ENCODE data around the gene RASAL3. TPM values are rescaled to one million over a fixed set of nuclear protein-coding genes. Genes with fewer than 3 reads are reported as not detected.

RASAL3 gene
- total and polyA plus RNA-seq, 4 donors, result 0.76 to 1.5 (median 1.1) TPM

DNA sequence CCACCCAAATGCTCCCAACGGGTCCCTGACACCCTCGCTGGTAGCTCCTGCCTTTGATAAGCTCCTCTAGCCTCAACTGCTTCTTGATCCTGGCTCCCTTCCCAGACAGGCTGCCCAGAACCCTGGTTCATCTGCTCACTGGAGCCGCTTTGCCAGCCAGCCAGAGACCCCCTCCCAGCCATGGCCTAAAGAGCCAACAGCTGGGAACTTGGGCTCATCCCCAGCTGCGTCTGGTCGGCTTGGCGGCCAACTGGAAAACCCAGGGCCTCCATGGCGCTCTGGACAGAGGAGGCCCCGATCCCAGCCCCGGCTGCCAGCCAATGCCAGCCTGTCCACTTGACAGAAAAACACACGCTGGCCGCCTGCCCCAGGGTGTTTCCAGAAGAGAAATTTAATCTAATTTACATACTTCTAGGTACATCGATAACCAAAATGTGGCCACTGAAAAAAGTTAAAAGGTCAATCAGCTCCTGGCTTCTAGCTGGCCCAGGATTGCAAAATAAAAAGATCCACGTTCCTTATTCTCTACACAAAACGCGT lies 42.6 kb downstream of the RASAL3 start:
- peak overlapping the region; percentile 59 to 73 for H3K27ac ChIP-seq (ENCODE audit: low read depth in 1 of 2, low read length in 2 of 2)
- H3K4me3 ChIP-seq (ENCODE audit: low read depth in 1 of 3, low read length in 3 of 3), result no peak overlapping the region
- no peak for DNase-seq (ENCODE audit: low spot score)
- H3K9me3 ChIP-seq (ENCODE audit: control insufficient read depth in 4 of 4, low read length in 3 of 4), result no peaks in the 10 kb centered on the region
- peaks cover 14 to 49% (median 39%) of the 10 kb centered on the region in 4 donors for H3K4me1 ChIP-seq (ENCODE audit: control insufficient read depth in 4 of 4, insufficient read depth in 4 of 4, low read length in 3 of 4)
- H3K36me3 ChIP-seq (ENCODE audit: control insufficient read depth in 4 of 4, insufficient read depth in 3 of 4, low read depth in 1 of 4, low read length in 3 of 4), result peaks cover 8 to 28% (median 13%) of the 10 kb centered on the region in 4 donors
- H3K27me3 ChIP-seq (ENCODE audit: control insufficient read depth in 4 of 4, insufficient read depth in 4 of 4, low read length in 3 of 4), result no peaks in the 10 kb centered on the region
- WGBS, result 35% methylated on average over 15 of the region's 15 CpGs
- no peak overlapping the region for H3K9ac ChIP-seq (ENCODE audit: low read depth in 1 of 2, low read length in 2 of 2)
- no peak for TF ChIP-seq FOXA2 (IDR thresholded peaks at IDR 0.05)
- TF ChIP-seq YY1 (IDR thresholded peaks at IDR 0.05), result peak; percentile 85
- TF ChIP-seq, protein P1, sequence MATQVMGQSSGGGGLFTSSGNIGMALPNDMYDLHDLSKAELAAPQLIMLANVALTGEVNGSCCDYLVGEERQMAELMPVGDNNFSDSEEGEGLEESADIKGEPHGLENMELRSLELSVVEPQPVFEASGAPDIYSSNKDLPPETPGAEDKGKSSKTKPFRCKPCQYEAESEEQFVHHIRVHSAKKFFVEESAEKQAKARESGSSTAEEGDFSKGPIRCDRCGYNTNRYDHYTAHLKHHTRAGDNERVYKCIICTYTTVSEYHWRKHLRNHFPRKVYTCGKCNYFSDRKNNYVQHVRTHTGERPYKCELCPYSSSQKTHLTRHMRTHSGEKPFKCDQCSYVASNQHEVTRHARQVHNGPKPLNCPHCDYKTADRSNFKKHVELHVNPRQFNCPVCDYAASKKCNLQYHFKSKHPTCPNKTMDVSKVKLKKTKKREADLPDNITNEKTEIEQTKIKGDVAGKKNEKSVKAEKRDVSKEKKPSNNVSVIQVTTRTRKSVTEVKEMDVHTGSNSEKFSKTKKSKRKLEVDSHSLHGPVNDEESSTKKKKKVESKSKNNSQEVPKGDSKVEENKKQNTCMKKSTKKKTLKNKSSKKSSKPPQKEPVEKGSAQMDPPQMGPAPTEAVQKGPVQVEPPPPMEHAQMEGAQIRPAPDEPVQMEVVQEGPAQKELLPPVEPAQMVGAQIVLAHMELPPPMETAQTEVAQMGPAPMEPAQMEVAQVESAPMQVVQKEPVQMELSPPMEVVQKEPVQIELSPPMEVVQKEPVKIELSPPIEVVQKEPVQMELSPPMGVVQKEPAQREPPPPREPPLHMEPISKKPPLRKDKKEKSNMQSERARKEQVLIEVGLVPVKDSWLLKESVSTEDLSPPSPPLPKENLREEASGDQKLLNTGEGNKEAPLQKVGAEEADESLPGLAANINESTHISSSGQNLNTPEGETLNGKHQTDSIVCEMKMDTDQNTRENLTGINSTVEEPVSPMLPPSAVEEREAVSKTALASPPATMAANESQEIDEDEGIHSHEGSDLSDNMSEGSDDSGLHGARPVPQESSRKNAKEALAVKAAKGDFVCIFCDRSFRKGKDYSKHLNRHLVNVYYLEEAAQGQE (IDR thresholded peaks at IDR 0.05), result peak; percentile 49
- TF ChIP-seq, protein P2, sequence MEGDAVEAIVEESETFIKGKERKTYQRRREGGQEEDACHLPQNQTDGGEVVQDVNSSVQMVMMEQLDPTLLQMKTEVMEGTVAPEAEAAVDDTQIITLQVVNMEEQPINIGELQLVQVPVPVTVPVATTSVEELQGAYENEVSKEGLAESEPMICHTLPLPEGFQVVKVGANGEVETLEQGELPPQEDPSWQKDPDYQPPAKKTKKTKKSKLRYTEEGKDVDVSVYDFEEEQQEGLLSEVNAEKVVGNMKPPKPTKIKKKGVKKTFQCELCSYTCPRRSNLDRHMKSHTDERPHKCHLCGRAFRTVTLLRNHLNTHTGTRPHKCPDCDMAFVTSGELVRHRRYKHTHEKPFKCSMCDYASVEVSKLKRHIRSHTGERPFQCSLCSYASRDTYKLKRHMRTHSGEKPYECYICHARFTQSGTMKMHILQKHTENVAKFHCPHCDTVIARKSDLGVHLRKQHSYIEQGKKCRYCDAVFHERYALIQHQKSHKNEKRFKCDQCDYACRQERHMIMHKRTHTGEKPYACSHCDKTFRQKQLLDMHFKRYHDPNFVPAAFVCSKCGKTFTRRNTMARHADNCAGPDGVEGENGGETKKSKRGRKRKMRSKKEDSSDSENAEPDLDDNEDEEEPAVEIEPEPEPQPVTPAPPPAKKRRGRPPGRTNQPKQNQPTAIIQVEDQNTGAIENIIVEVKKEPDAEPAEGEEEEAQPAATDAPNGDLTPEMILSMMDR (IDR thresholded peaks at IDR 0.05; ENCODE audit: low read depth, low read length, missing input control), result no peak
- TF ChIP-seq HNF4A (conservative IDR thresholded peaks at IDR 0.05), result peak; percentile 43 to 55
- TF ChIP-seq RXRA (IDR thresholded peaks at IDR 0.05), result peak; percentile 51 to 60
- TF ChIP-seq SP1 (IDR thresholded peaks at IDR 0.05), result peak; percentile 67
- TF ChIP-seq RAD21 (IDR thresholded peaks at IDR 0.05), result no peak
- peak; percentile 35 for TF ChIP-seq NR2F2 (IDR thresholded peaks at IDR 0.05)

DNA sequence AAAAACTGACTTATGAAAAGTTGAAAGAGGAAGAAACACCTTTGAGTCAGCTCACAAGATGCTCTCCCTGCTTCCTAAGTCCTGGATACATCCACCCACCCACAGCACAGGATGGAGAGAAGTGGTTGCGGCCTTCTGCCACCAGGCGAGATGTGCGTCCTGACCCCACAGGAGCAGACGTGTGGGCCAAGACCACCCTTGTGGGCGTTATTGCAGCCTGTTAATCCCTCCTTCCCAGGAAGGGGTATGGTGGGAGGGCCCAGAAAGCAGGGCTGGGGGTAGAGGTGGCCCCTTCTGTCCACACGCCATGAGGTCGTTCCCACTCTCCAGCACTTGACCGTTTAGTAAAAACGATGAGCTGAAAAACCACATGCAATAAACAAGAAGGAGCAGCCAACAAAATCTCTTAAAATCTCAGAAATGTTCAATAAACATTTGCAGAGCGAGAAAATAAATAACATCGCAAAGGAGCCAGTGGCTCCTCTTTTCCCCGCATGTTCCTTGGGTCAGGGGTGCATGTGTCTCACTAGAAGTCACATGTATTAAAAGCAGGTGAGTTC lies 43.1 kb downstream of the RASAL3 start:
- no peak overlapping the region for H3K4me3 ChIP-seq (ENCODE audit: low read depth in 1 of 3, low read length in 3 of 3)
- peaks cover 8 to 25% (median 13%) of the 10 kb centered on the region in 4 donors for H3K36me3 ChIP-seq (ENCODE audit: control insufficient read depth in 4 of 4, insufficient read depth in 3 of 4, low read depth in 1 of 4, low read length in 3 of 4)
- H3K27me3 ChIP-seq (ENCODE audit: control insufficient read depth in 4 of 4, insufficient read depth in 4 of 4, low read length in 3 of 4), result no peaks in the 10 kb centered on the region
- no peak overlapping the region for H3K9ac ChIP-seq (ENCODE audit: low read depth in 1 of 2, low read length in 2 of 2)
- DNase-seq (ENCODE audit: low spot score), result no peak
- peak overlapping the region; percentile 59 to 73 for H3K27ac ChIP-seq (ENCODE audit: low read depth in 1 of 2, low read length in 2 of 2)
- TF ChIP-seq, protein P3, sequence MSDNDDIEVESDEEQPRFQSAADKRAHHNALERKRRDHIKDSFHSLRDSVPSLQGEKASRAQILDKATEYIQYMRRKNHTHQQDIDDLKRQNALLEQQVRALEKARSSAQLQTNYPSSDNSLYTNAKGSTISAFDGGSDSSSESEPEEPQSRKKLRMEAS (IDR thresholded peaks at IDR 0.05), result no peak
- no peak for TF ChIP-seq JUND (IDR thresholded peaks at IDR 0.05)
- TF ChIP-seq FOXA1 (IDR thresholded peaks at IDR 0.05), result no peak
- TF ChIP-seq RAD21 (IDR thresholded peaks at IDR 0.05), result no peak
- TF ChIP-seq EGR1 (IDR thresholded peaks at IDR 0.05; ENCODE audit: low read depth in 2 of 2), result no peak
- no peak for TF ChIP-seq RXRA (IDR thresholded peaks at IDR 0.05)
- no peak for TF ChIP-seq NR2F2 (IDR thresholded peaks at IDR 0.05)
- TF ChIP-seq HNF4G (IDR thresholded peaks at IDR 0.05), result no peak
- TF ChIP-seq YY1 (IDR thresholded peaks at IDR 0.05), result no peak
- TF ChIP-seq SP1 (IDR thresholded peaks at IDR 0.05), result no peak
- TF ChIP-seq, protein P4, sequence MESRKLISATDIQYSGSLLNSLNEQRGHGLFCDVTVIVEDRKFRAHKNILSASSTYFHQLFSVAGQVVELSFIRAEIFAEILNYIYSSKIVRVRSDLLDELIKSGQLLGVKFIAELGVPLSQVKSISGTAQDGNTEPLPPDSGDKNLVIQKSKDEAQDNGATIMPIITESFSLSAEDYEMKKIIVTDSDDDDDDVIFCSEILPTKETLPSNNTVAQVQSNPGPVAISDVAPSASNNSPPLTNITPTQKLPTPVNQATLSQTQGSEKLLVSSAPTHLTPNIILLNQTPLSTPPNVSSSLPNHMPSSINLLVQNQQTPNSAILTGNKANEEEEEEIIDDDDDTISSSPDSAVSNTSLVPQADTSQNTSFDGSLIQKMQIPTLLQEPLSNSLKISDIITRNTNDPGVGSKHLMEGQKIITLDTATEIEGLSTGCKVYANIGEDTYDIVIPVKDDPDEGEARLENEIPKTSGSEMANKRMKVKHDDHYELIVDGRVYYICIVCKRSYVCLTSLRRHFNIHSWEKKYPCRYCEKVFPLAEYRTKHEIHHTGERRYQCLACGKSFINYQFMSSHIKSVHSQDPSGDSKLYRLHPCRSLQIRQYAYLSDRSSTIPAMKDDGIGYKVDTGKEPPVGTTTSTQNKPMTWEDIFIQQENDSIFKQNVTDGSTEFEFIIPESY (IDR thresholded peaks at IDR 0.05), result no peak
- no peak for TF ChIP-seq HNF4A (conservative IDR thresholded peaks at IDR 0.05)
- TF ChIP-seq FOXA2 (IDR thresholded peaks at IDR 0.05), result no peak
- TF ChIP-seq, protein P2 (IDR thresholded peaks at IDR 0.05; ENCODE audit: low read depth, low read length, missing input control), result no peak
- TF ChIP-seq, protein P5, sequence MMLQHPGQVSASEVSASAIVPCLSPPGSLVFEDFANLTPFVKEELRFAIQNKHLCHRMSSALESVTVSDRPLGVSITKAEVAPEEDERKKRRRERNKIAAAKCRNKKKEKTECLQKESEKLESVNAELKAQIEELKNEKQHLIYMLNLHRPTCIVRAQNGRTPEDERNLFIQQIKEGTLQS (IDR thresholded peaks at IDR 0.05), result no peak
- TF ChIP-seq, protein P1 (IDR thresholded peaks at IDR 0.05), result no peak
- peaks cover 12 to 49% (median 40%) of the 10 kb centered on the region in 4 donors for H3K4me1 ChIP-seq (ENCODE audit: control insufficient read depth in 4 of 4, insufficient read depth in 4 of 4, low read length in 3 of 4)
- no peaks in the 10 kb centered on the region for H3K9me3 ChIP-seq (ENCODE audit: control insufficient read depth in 4 of 4, low read length in 3 of 4)
- WGBS, result 68% methylated on average over 12 of the region's 12 CpGs
